GM18519 (cell line): ENCODE measurements around the gene CBLB.

ENCODE experiments used
- ATAC-seq: cut with Tn5 transposase; IDR thresholded peaks from one replicate; pipeline ENCODE4 v1.9.1; 2021; ENCODE audit warnings: mild to moderate bottlenecking, moderate library complexity; ENCODE audit not compliant: unreplicated experiment, low FRiP score

Gene CBLB

GRCh38 chr3:105876780-105877327 is 8.0 kb upstream of the CBLB start:
- ATAC-seq: no peak

GRCh38 chr3:105869861-105870755 is 1.3 kb upstream of the CBLB start:
- ATAC-seq: no peak

- no peak for ATAC-seq
Observed at GRCh38 chr3:105869531-105869833, 670 bp upstream of the CBLB start.

GRCh38 chr3:105868431-105868741 is 426 bp downstream of the CBLB start:
- no peak for ATAC-seq

GRCh38 chr3:105867712-105868430 is 941 bp downstream of the CBLB start:
- no peak for ATAC-seq

- ATAC-seq: peak; percentile 31
Observed at GRCh38 chr3:105866656-105867653, 1.9 kb downstream of the CBLB start.

GRCh38 chr3:105865867-105866350 is 2.9 kb downstream of the CBLB start:
- ATAC-seq: no peak

GRCh38 chr3:105865016-105865623 is 3.7 kb downstream of the CBLB start:
- ATAC-seq: no peak

GRCh38 chr3:105864212-105864611 is 4.6 kb downstream of the CBLB start:
- no peak for ATAC-seq

- ATAC-seq: no peak
Observed at GRCh38 chr3:105863608-105864007, 5.2 kb downstream of the CBLB start.

- peak; percentile 71 for ATAC-seq
Observed at GRCh38 chr3:105862217-105862616, 6.6 kb downstream of the CBLB start.

- ATAC-seq: no peak
Observed at GRCh38 chr3:105860641-105861040, 8.2 kb downstream of the CBLB start.

GRCh38 chr3:105858017-105858416 is 10.8 kb downstream of the CBLB start:
- ATAC-seq: no peak

GRCh38 chr3:105857601-105858000 is 11.2 kb downstream of the CBLB start:
- ATAC-seq: no peak

GRCh38 chr3:105856605-105857004 is 12.2 kb downstream of the CBLB start:
- ATAC-seq: no peak

GRCh38 chr3:105853801-105854432 is 14.9 kb downstream of the CBLB start:
- peak; percentile 88 for ATAC-seq

- no peak for ATAC-seq
Observed at GRCh38 chr3:105851582-105851981, 17.2 kb downstream of the CBLB start.

- no peak for ATAC-seq
Observed at GRCh38 chr3:105851176-105851575, 17.6 kb downstream of the CBLB start.

GRCh38 chr3:105850593-105850992 is 18.2 kb downstream of the CBLB start:
- no peak for ATAC-seq

GRCh38 chr3:105848821-105849220 is 20.0 kb downstream of the CBLB start:
- ATAC-seq: no peak
